Activated CD4-positive, alpha-beta T cell treated with anti-CD3 and anti-CD28 coated beads, Interleukin-2, amount 10 ng/mL, durations not matched to agents 24 days and 14 days (primary cell): Measurements from ENCODE around the gene MMP8. TPM values are rescaled to one million over a fixed set of nuclear protein-coding genes. Genes with fewer than 3 reads are reported as not detected.
A peak's percentile ranks its signal among the peaks of the same experiment; 100 is the strongest.

Experiments
- DNase-seq: peaks from one replicate; pipeline ENCODE4 v3.0.0; 2022
- H3K27ac Mint-ChIP-seq: one replicate; pipeline ENCODE4 v1.8.0; 2022; ENCODE audit warnings: mild to moderate bottlenecking, mixed read lengths
- H3K27me3 Mint-ChIP-seq: one replicate; pipeline ENCODE4 v1.8.0; 2022; ENCODE audit warnings: mixed read lengths
- H3K36me3 Mint-ChIP-seq: one replicate; pipeline ENCODE4 v1.8.0; 2022; ENCODE audit warnings: low read depth, mild to moderate bottlenecking, mixed read lengths
- H3K4me1 Mint-ChIP-seq: one replicate; pipeline ENCODE4 v1.8.0; 2021; ENCODE audit warnings: mixed read lengths
- H3K4me3 Mint-ChIP-seq: one replicate; pipeline ENCODE4 v1.8.0; 2022; ENCODE audit warnings: mild to moderate bottlenecking, moderate library complexity, mixed read lengths
- H3K9me3 Mint-ChIP-seq: one replicate; pipeline ENCODE4 v1.8.0; 2021; ENCODE audit warnings: mixed read lengths
- intact Hi-C: fragments of 100-400 bp; cut with micrococcal nuclease; formaldehyde crosslinking; loops from one replicate; pipeline ENCODE4 v1.15.1; 2023
- total RNA-seq: library from RNA; stranded (reverse); gene quantifications from 2 replicates; pipeline ENCODE4 v1.2.3, GENCODE V29; 2022

Gene MMP8
- total RNA-seq, 1 donor from 2014 or later: not detected

DNA sequence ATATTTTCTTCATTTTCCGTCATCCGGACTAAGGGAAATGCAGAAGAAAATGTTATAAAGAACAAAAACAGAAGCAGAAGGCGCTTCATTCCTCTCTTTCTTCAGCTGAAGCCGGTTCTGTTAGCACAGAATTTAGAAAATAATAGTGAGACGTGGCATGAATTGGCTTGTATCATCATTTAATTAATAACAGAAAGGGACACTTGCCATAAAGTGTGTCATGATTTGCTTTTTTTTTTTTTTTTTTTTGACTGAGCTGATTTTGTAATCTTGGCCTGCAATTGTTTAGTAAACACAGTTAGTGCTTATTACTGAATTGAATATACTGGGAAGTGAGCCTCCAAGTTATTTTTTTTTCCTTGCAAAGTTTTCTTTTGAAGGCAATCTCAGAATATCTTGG lies 19.1 kb downstream of the MMP8 start, which contains the start of gene MMP27:
Gene MMP27 (minus strand): TSS at position 144 of the 400 bp plus-strand sequence. CDS start 55 bp downstream, at position 89.
- intact Hi-C loops: no loop called here
- Mint-ChIP-seq H3K27me3 (peaks cover 9% of the 10 kb centered on the region), H3K36me3 (no peaks in the 10 kb centered on the region), H3K4me3 (no peak within 1 kb of the TSS), H3K4me1 (no peaks in the 10 kb centered on the region), H3K27ac (no peak within 1 kb of the TSS), H3K9me3 (no peaks in the 10 kb centered on the region)
- DNase-seq: no peak

DNA sequence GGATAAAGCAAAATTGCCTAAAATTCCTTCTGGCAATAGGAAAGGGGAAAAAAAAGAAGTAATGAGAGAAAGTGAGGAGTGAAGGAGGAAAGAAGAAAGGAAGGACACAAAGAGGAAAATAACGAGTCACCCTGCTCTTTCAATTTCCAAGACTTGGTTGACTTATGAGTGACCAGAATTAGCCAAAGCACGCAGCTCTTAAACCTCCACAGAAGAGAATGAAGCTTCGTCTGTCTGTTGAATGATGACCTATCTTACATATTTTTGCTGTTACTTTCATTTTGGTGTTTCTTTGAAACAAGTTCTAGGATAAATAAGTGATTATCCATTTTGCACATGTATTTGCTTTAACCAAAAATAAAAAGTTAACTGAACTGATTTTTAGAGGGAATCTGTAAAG lies 19.9 kb downstream of the MMP8 start:
- H3K4me3 Mint-ChIP-seq: no peak overlapping the region
- H3K9me3 Mint-ChIP-seq: no peaks in the 10 kb centered on the region
- intact Hi-C loops: no loop called here
- peaks cover 11% of the 10 kb centered on the region for H3K27me3 Mint-ChIP-seq
- DNase-seq: no peak
- no peak overlapping the region for H3K27ac Mint-ChIP-seq
- H3K4me1 Mint-ChIP-seq: no peaks in the 10 kb centered on the region
- H3K36me3 Mint-ChIP-seq: no peaks in the 10 kb centered on the region

DNA sequence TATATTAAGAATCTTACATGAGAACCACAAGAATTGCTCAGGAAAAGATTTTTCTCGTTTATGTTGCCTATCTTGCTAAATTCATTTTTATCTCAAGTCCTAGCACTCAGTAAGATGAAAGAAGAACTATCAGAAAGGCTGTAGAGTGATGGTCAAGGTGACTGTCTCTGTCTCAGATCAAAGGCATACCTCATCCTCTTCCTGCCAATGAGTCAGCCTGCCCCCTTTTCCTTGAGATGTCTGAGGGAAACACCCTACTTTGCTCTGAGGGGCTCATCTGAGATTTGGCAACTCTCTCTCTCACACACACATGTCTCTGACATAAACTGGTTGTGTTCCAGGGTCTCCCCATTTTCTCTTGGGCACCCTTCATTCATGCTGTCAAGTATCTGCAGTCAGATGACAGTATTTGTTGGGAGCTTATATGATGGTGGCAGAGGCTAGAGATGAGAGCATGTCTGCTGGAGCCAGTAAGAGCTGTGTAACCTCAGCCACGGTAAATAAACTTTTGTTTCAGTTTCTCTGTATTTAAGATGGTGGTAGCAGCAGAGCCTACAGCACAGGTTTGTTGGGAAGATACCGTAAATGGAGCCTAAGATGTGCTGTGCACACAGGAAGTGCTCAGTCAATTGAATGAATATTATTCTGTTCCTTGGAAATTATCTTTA lies 20.8 kb downstream of the MMP8 start:
- H3K9me3 Mint-ChIP-seq: no peaks in the 10 kb centered on the region
- peaks cover 11% of the 10 kb centered on the region for H3K27me3 Mint-ChIP-seq
- no peak for DNase-seq
- H3K36me3 Mint-ChIP-seq: no peaks in the 10 kb centered on the region
- intact Hi-C loops: no loop called here
- no peaks in the 10 kb centered on the region for H3K4me1 Mint-ChIP-seq
- no peak overlapping the region for H3K27ac Mint-ChIP-seq
- H3K4me3 Mint-ChIP-seq: no peak overlapping the region

DNA sequence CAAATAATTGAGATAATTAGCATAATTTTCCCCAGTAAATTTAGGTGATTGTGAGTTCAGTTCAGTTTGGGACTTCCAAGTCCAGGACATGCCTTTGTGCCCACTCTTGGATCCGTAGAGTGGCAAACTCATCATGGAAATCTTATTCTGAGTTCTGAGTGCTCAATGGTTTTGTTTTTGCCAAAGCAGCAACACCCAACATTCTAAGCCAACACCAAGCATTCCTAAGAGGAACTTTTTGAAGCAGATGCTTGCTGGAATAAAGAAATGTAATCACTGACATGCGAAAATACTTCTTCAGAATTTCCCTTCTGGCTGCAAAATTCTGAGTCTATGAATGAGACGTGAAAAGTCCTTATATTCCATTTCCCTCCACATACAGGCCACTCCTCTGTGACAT lies 29.6 kb downstream of the MMP8 start:
- DNase-seq: no peak
- Mint-ChIP-seq H3K27me3 (peaks cover 10% of the 10 kb centered on the region), H3K4me3 (no peak overlapping the region), H3K9me3 (no peaks in the 10 kb centered on the region), H3K27ac (no peak overlapping the region), H3K4me1 (no peaks in the 10 kb centered on the region), H3K36me3 (no peaks in the 10 kb centered on the region)
- intact Hi-C loops: no loop called here

DNA sequence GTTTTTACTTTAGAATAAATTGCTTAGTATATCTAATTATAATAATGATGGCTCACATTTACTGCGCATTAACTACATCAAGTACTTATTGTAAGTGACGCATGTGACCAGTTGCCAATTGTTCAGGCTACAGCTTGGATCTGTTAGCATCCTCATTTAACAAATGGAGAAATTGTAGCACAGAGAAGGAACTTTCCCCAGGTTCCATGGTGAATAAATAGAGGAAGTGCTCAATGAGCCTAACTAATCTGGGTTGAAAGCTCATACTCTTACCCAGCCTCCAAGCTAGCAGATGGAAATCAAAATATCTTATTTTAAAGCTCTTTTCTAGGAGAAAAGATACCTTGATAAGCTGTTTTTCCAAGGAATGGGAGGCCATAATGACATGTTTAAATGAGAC lies 39.0 kb downstream of the MMP8 start:
- H3K4me3 Mint-ChIP-seq: no peak overlapping the region
- H3K36me3 Mint-ChIP-seq: no peaks in the 10 kb centered on the region
- intact Hi-C loops: no loop called here
- DNase-seq: no peak
- H3K27me3 Mint-ChIP-seq: peaks cover 17% of the 10 kb centered on the region
- H3K4me1 Mint-ChIP-seq: no peaks in the 10 kb centered on the region
- H3K27ac Mint-ChIP-seq: no peak overlapping the region
- no peaks in the 10 kb centered on the region for H3K9me3 Mint-ChIP-seq

DNA sequence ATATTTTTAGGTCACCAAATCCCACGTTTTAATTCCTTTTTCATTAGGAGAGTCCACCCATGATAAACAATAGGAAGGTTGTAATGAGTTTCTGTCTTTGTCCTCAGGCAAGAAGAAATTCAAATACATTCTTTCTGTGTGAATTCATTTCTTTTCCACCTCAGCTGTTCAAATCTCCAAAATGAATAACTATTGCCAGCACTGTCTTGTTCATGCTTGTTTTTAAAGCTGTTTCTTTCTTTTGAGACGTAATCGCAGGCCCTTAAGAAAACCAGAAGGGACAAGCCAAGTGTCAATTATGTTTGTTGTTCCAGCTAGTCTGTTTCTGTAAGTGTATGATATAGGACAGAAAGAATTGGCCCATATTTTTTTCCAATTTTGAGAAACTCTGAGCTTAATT lies 39.4 kb downstream of the MMP8 start:
- H3K4me3 Mint-ChIP-seq: no peak overlapping the region
- H3K27ac Mint-ChIP-seq: no peak overlapping the region
- H3K27me3 Mint-ChIP-seq: peaks cover 17% of the 10 kb centered on the region
- intact Hi-C loops: no loop called here
- H3K36me3 Mint-ChIP-seq: no peaks in the 10 kb centered on the region
- H3K4me1 Mint-ChIP-seq: no peaks in the 10 kb centered on the region
- H3K9me3 Mint-ChIP-seq: no peaks in the 10 kb centered on the region
- no peak for DNase-seq

DNA sequence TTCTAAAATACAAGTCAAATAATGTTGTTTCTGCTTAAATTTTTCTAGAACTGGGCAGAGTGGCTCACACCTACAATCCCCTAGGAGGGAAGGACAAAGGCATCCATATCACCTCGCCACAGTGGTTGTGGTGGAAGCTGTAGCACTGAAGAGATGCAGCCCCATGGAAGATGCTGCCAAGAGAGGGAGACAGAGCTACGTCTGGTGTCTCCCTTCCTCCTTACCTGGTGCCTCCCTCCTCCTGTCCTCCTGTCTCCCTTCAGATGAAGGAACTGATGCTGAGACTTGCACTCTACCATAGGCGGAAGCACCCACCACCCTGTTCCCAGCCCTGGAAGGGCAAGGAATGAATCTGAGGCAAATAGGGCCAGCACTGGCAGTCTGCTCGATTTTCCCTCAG lies 41.5 kb downstream of the MMP8 start:
- intact Hi-C loops: no loop called here
- H3K4me3 Mint-ChIP-seq: no peak overlapping the region
- DNase-seq: no peak
- no peaks in the 10 kb centered on the region for H3K36me3 Mint-ChIP-seq
- no peaks in the 10 kb centered on the region for H3K4me1 Mint-ChIP-seq
- H3K27ac Mint-ChIP-seq: no peak overlapping the region
- H3K9me3 Mint-ChIP-seq: no peaks in the 10 kb centered on the region
- H3K27me3 Mint-ChIP-seq: peaks cover 19% of the 10 kb centered on the region

DNA sequence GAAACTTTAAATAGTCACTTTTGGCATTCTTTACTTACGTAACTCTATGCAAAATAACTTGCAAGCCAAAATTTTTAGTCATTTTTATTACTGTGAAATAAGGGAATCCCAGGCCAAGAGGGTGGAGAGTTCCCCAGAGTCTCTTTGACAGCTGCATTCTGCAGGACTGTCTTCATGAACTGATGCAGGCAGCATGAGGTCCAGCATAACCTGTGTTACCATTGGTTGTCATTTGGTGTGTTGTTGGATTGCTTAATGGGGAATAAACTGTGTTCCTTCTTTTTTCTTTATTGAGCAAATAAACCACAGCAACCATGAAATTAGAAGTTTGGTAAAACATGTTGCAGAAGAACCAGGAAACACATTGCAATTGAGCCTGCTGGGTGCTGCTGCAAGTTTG lies 43.8 kb downstream of the MMP8 start:
- intact Hi-C loops: no loop called here
- Mint-ChIP-seq H3K36me3 (no peaks in the 10 kb centered on the region), H3K27ac (no peak overlapping the region), H3K9me3 (no peaks in the 10 kb centered on the region), H3K27me3 (peaks cover 19% of the 10 kb centered on the region), H3K4me1 (no peaks in the 10 kb centered on the region), H3K4me3 (no peak overlapping the region)
- no peak for DNase-seq

DNA sequence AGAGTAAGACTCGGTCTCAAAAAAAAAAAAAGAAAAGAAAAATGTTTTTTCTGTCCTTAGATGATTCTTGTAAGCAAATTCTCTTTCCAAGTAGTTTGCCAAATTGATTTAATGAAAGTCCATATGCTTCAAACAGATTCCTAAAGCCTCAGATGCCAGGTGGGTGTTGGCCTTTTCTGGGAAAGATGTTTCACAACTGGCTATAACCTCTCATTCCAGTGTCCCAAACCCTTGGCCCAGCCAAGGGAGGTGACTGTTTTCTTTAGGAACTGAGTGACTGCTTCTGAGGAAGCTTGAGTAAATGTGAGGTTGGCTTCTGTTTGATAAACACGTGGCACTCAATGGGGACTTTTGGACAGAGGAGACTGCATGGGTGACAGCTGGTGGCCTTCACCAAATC lies 46.7 kb downstream of the MMP8 start:
- no peaks in the 10 kb centered on the region for H3K36me3 Mint-ChIP-seq
- H3K9me3 Mint-ChIP-seq: no peaks in the 10 kb centered on the region
- no peak overlapping the region for H3K4me3 Mint-ChIP-seq
- peaks cover 13% of the 10 kb centered on the region for H3K27me3 Mint-ChIP-seq
- intact Hi-C loops: no loop called here
- H3K27ac Mint-ChIP-seq: no peak overlapping the region
- H3K4me1 Mint-ChIP-seq: no peaks in the 10 kb centered on the region
- no peak for DNase-seq

DNA sequence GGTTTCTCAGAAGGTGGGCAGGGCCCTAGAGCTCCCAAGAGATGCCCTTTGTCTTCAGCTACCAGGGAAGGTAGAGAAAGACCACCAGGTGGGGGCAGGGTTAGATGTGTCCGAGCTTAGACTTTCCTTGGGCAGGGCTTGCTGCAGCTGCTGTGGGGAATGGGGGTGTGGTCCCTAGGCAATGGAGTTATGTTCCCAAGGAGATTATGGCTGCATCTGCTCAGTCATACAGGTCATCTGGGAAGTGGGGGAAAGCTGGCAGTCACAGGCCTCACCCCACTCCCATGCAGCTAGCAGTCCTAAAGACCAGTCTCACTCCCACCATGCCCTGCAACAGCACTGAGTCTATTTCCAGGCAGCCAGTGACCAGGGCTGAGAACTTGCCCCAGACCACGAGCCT lies 48.7 kb downstream of the MMP8 start:
- H3K27me3 Mint-ChIP-seq: peaks cover 3% of the 10 kb centered on the region
- no peaks in the 10 kb centered on the region for H3K36me3 Mint-ChIP-seq
- no peaks in the 10 kb centered on the region for H3K9me3 Mint-ChIP-seq
- intact Hi-C loops: no loop called here
- no peak for DNase-seq
- H3K27ac Mint-ChIP-seq: no peak overlapping the region
- no peaks in the 10 kb centered on the region for H3K4me1 Mint-ChIP-seq
- no peak overlapping the region for H3K4me3 Mint-ChIP-seq

DNA sequence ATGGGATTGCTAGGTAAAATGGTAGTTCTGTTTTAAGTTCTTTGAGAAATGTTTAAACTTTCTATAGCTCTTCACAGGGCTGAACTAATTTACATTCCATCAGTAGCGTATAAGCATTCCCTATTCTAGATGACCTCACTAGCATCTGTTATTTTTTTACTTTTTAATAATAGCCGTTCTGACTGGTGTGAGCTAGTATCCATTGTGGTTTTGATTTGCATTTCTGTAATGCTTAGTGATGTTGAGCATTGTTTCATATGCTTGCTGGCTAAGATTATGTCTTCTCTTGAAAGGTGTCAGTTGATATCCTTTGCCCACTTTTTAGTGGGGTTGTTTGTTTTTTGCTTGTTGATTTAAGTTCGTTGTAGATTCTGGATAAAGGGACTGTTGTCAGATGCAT lies 55.1 kb downstream of the MMP8 start:
- no peak for DNase-seq
- intact Hi-C loops: loop anchor here (5.0 kb wide), 2 partner anchors 302 to 382 kb away; no protein-coding TSS in a partner anchor
- Mint-ChIP-seq H3K27ac (no peak overlapping the region), H3K9me3 (no peaks in the 10 kb centered on the region), H3K27me3 (peaks cover 12% of the 10 kb centered on the region), H3K4me3 (no peak overlapping the region), H3K4me1 (no peaks in the 10 kb centered on the region), H3K36me3 (no peaks in the 10 kb centered on the region)

DNA sequence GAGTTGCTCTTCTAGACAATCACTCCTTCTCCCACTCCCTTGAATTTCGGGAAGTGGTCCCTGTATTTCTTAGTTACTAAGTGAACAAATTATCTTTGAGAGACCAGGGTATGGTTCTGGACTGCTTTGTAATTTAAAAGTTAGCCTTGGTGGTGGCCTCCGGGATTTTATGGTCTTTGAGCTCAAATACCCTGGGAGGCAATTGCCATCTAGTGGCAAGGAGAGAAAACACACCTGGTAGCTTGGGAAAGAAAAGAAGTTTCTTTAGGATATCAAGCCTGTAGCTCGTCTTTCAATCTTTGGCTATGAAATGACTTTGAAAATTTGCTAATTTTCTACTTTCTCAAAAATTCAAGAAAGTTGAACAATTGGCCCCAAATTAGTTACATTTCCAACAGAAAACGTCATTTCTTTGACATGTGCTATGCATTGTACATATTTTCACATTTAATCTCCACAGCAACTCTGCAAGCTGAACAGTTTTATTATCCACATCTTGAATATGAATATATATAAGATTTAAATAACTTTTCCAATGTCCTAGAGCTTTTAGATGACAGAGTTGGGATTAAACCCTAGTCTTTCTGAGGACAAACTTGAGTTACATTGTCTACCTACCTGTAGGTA lies 58.3 kb downstream of the MMP8 start:
- no peaks in the 10 kb centered on the region for H3K4me1 Mint-ChIP-seq
- peak; percentile 71 for DNase-seq
- H3K27ac Mint-ChIP-seq: no peak overlapping the region
- peaks cover 12% of the 10 kb centered on the region for H3K27me3 Mint-ChIP-seq
- H3K9me3 Mint-ChIP-seq: no peaks in the 10 kb centered on the region
- no peaks in the 10 kb centered on the region for H3K36me3 Mint-ChIP-seq
- intact Hi-C loops: loop anchor here (1.0 to 5.0 kb wide), 5 partner anchors 56 to 379 kb away; no protein-coding TSS in a partner anchor
- H3K4me3 Mint-ChIP-seq: no peak overlapping the region

DNA sequence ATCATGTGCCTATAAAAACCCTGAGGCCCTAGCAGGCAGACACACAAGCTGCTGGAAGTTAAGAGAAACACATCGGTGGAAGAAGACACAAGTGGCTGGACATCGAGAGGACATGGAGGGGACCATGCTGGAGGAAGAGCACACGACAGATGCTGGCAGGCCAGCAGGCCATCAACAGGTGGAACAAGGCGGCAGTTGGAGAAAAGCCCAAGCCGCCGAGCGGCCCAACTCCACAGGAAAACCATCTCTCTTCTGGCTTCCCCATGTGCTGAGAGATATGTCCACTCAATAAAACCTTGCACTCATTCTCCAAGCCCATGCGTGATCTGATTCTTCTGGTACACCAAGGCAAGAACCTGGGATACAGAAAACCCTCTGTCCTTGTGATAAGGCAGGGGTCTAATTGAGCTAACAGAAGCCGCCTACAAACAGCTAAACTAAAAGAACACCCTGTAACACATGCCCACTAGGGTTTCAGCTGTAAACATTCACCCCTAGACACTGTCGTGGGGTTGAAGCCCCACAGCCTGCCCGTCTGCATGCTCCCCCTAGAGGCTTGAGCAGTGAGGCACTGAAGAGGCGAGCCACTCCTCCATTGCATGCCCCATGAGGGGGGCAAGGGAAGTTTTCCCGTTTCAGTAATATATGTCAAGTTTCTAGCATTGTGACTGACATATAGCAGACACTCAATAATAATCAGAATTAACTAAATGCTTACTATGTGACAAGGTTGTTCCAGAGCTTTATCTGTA lies 60.6 kb downstream of the MMP8 start:
- intact Hi-C loops: no loop called here
- H3K27me3 Mint-ChIP-seq: peaks cover 13% of the 10 kb centered on the region
- H3K4me1 Mint-ChIP-seq: no peaks in the 10 kb centered on the region
- H3K9me3 Mint-ChIP-seq: no peaks in the 10 kb centered on the region
- H3K27ac Mint-ChIP-seq: no peak overlapping the region
- no peak for DNase-seq
- H3K36me3 Mint-ChIP-seq: no peaks in the 10 kb centered on the region
- H3K4me3 Mint-ChIP-seq: no peak overlapping the region

DNA sequence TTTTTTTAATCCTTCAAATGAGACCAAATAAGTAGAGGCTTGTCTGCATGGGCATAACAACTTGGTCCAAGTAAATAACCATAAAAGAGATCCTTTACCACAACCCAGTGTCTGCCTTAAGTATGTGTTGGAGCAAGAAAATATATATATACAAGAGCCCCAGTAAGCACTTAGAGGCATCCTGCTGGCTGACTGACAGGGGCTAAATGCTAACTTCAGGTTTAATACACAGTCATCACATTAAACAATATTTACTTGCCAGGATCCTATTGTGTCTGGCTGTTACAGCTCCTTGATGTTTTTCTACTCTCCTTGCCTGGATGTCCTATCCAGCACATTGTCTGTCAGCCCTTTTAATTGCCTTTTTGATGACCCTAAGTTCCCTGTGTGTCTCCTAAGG lies 62.1 kb downstream of the MMP8 start:
- Mint-ChIP-seq H3K9me3 (no peaks in the 10 kb centered on the region), H3K36me3 (no peaks in the 10 kb centered on the region), H3K27ac (no peak overlapping the region), H3K4me1 (no peaks in the 10 kb centered on the region), H3K4me3 (no peak overlapping the region), H3K27me3 (peaks cover 14% of the 10 kb centered on the region)
- intact Hi-C loops: no loop called here
- DNase-seq: no peak
